ENCODE measurements around the gene HIVEP1. TPM values are rescaled to one million over a fixed set of nuclear protein-coding genes. Genes with fewer than 3 reads are reported as not detected.

HIVEP1 gene
- total and polyA plus RNA-seq, 2 donors from 2014 or later = 3.6 to 30.4 TPM

DNA sequence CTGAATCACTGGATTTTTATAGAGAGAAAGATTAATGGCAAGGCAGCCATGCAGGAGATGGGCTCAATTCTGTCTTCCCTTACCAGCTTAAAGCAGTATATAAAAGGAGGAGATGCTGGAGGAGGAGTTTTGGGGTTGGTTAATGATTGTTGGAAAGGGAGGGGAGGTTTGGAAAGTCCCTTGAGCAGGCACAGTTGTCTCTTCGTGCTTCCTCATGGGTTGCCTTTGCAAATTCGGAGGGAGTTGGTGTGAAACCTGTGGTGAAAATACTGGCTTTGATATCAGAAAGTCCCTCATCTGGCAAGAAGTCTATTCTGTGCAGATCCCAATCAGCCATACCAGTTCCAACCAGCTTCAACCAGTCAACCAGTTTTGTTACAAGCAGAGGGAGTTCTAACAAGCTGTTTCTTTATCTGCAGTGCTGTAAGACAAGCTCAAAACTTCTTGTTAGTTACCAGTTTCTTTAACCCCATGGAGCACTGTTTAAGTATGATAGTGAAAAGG lies 107.0 kb downstream of the HIVEP1 start:
- peaks cover 8 to 18% (median 16%) of the 10 kb centered on the region in 3 donors for H3K36me3 ChIP-seq (ENCODE audit: control insufficient read depth in 2 of 3, insufficient read depth in 3 of 3, low read length in 3 of 3)
- intact Hi-C loops (cut with DNase I) = no loop called here
- TF ChIP-seq CTCF (IDR thresholded peaks at IDR 0.05; ENCODE audit: borderline replicate concordance, extremely low read depth, insufficient read depth) = no peak
- peaks cover 0 to 3% (median 0%) of the 10 kb centered on the region in 3 donors for H3K4me1 ChIP-seq (ENCODE audit: control insufficient read depth in 2 of 3, insufficient read depth in 2 of 3, low read depth in 1 of 3, low read length in 3 of 3)
- H3K27ac ChIP-seq (ENCODE audit: low read depth in 2 of 2, low read length in 2 of 2) = no peak overlapping the region
- no peak overlapping the region for H3K4me3 ChIP-seq (ENCODE audit: low read length in 3 of 3)
- no peak overlapping the region for H3K9ac ChIP-seq (ENCODE audit: low read length in 3 of 3)
- peaks cover 0 to 6% (median 0%) of the 10 kb centered on the region in 3 donors for H3K9me3 ChIP-seq (ENCODE audit: control insufficient read depth in 2 of 3, insufficient read depth in 1 of 3, low read length in 3 of 3)
- H3K27me3 ChIP-seq (ENCODE audit: control insufficient read depth, insufficient read depth, low read length) = no peaks in the 10 kb centered on the region
- FAIRE-seq (no peak), DNase-seq (peak in 3 of 5 donors; percentile 15 to 64 (median 60))

DNA sequence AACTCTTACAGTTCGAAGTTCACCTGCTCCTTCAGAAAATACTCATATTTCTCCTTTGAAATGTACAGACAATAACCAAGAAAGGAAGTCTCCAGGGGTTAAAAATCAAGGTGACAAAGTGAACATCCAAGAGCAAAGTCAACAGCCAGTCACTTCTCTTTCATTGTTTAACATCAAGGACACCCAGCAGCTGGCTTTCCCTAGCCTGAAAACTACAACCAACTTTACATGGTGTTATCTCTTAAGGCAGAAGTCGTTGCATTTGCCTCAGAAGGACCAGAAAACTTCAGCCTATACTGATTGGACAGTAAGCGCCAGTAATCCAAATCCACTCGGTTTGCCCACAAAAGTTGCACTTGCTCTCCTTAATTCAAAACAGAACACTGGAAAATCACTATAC lies 113.3 kb downstream of the HIVEP1 start:
- FAIRE-seq (no peak), DNase-seq (no peak)
- Histone ChIP-seq H3K27ac (ENCODE audit: low read depth in 2 of 2, low read length in 2 of 2) (no peak overlapping the region), H3K9ac (ENCODE audit: low read length in 3 of 3) (no peak overlapping the region), H3K4me1 (ENCODE audit: control insufficient read depth in 2 of 3, insufficient read depth in 2 of 3, low read depth in 1 of 3, low read length in 3 of 3) (no peaks in the 10 kb centered on the region), H3K36me3 (ENCODE audit: control insufficient read depth in 2 of 3, insufficient read depth in 3 of 3, low read length in 3 of 3) (peaks cover 8 to 12% (median 11%) of the 10 kb centered on the region in 3 donors), H3K27me3 (ENCODE audit: control insufficient read depth, insufficient read depth, low read length) (no peaks in the 10 kb centered on the region), H3K4me3 (ENCODE audit: low read length in 3 of 3) (no peak overlapping the region), H3K9me3 (ENCODE audit: control insufficient read depth in 2 of 3, insufficient read depth in 1 of 3, low read length in 3 of 3) (no peaks in the 10 kb centered on the region)
- no peak for TF ChIP-seq CTCF (IDR thresholded peaks at IDR 0.05; ENCODE audit: borderline replicate concordance, extremely low read depth, insufficient read depth)
- intact Hi-C loops (cut with DNase I) = no loop called here

DNA sequence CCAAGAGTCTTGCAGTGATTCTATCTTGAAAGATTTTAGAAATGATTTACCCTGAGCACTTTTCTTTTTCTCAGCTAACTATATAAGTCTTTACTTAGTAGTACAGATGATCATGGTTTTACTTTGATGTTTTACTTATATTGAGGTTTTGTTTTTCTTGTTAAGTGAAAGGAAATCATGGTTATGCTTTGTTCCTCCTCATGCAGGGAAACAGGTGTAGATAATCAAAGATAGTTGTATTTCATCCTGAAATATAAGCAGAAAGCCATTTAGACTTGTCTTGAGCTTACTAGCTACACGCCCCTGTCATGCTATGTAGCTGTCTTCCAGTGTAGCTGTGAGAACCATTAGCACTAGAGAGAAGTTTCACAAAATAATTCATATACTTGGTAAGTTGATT lies 113.9 kb downstream of the HIVEP1 start:
- H3K4me1 ChIP-seq (ENCODE audit: control insufficient read depth in 2 of 3, insufficient read depth in 2 of 3, low read depth in 1 of 3, low read length in 3 of 3) = no peaks in the 10 kb centered on the region
- no peaks in the 10 kb centered on the region for H3K27me3 ChIP-seq (ENCODE audit: control insufficient read depth, insufficient read depth, low read length)
- no peak for DNase-seq
- H3K9me3 ChIP-seq (ENCODE audit: control insufficient read depth in 2 of 3, insufficient read depth in 1 of 3, low read length in 3 of 3) = no peaks in the 10 kb centered on the region
- H3K9ac ChIP-seq (ENCODE audit: low read length in 3 of 3) = no peak overlapping the region
- no peak overlapping the region for H3K27ac ChIP-seq (ENCODE audit: low read depth in 2 of 2, low read length in 2 of 2)
- intact Hi-C loops (cut with DNase I) = no loop called here
- H3K4me3 ChIP-seq (ENCODE audit: low read length in 3 of 3) = no peak overlapping the region
- no peak for TF ChIP-seq CTCF (IDR thresholded peaks at IDR 0.05; ENCODE audit: borderline replicate concordance, extremely low read depth, insufficient read depth)
- FAIRE-seq = no peak
- peaks cover 4 to 6% (median 6%) of the 10 kb centered on the region in 3 donors for H3K36me3 ChIP-seq (ENCODE audit: control insufficient read depth in 2 of 3, insufficient read depth in 3 of 3, low read length in 3 of 3)

- Histone ChIP-seq H3K36me3 (ENCODE audit: control insufficient read depth in 2 of 3, insufficient read depth in 3 of 3, low read length in 3 of 3) (no peaks in the 10 kb centered on the region), H3K4me3 (ENCODE audit: low read length in 3 of 3) (no peak overlapping the region), H3K4me1 (ENCODE audit: control insufficient read depth in 2 of 3, insufficient read depth in 2 of 3, low read depth in 1 of 3, low read length in 3 of 3) (no peaks in the 10 kb centered on the region), H3K27ac (ENCODE audit: low read depth in 2 of 2, low read length in 2 of 2) (no peak overlapping the region), H3K9me3 (ENCODE audit: control insufficient read depth in 2 of 3, insufficient read depth in 1 of 3, low read length in 3 of 3) (no peaks in the 10 kb centered on the region), H3K27me3 (ENCODE audit: control insufficient read depth, insufficient read depth, low read length) (no peaks in the 10 kb centered on the region), H3K9ac (ENCODE audit: low read length in 3 of 3) (no peak overlapping the region)
- no peak for FAIRE-seq
- no peak for TF ChIP-seq CTCF (IDR thresholded peaks at IDR 0.05; ENCODE audit: borderline replicate concordance, extremely low read depth, insufficient read depth)
- intact Hi-C loops (cut with DNase I) = no loop called here
- no peak for DNase-seq
These were observed 117.4 kb downstream of the HIVEP1 start for GRCh38 chr6:12129523-12129922.
